IPS-18c (cell line): ENCODE data around the gene MAGEB17.

Experiments used
- H3K4me3 ChIP-seq: 2 replicates; pipeline ENCODE4 v1.7.0; 2013; ENCODE audit warnings: low read depth, mild to moderate bottlenecking, low read length, moderate library complexity; ENCODE audit not compliant: insufficient read depth
- H3K9me3 ChIP-seq: one replicate; pipeline ENCODE4 v1.6.1; 2013; ENCODE audit warnings: mild to moderate bottlenecking, low read length, moderate library complexity; ENCODE audit not compliant: control insufficient read depth, insufficient read depth

MAGEB17 gene

GRCh38 chrX:16167181-16167580 is at the start of gene MAGEB17:
TSS of gene MAGEB17 (plus strand) at chrX:16167481. CDS start at chrX:16170383, 2,902 bp downstream.
- H3K9me3 ChIP-seq = peaks cover 6% of the 10 kb centered on the region
- H3K4me3 ChIP-seq = no peak within 1 kb of the TSS

GRCh38 chrX:16119353-16120220 is 47.7 kb upstream of the MAGEB17 start:
- no peaks in the 10 kb centered on the region for H3K9me3 ChIP-seq
- H3K4me3 ChIP-seq = no peak overlapping the region

GRCh38 chrX:16120431-16120830 is 46.9 kb upstream of the MAGEB17 start:
- H3K4me3 ChIP-seq = no peak overlapping the region

DNA sequence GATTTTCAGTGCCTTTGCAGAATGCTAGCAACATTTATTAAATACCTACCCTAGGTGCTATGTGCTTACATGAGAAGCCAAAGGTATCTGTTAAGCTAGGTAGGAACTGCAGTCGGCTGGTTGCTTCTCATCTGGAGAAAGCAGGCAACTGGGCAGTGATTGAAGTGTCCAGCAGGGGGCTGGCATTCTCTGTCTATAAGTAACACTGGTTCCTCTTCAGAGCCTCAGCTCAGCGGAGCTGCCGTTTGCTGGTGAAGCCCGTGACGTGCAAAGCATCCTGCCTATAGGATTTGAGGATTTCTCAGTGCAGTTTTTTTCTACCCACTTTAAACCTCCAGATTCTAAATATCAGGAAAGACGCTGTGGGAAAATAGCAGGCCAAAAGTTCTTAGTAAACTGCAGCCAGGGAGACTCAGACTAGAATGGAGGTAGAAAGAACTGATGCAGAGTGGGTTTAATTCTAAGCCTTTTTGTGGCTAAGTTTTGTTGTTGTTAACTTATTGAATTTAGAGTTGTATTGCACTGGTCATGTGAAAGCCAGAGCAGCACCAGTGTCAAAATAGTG is 44.0 kb upstream of the MAGEB17 start, which contains the start of gene GRPR:
TSS of gene GRPR (plus strand) at position 344 of the 565 bp plus-strand sequence. CDS start 389 bp downstream, outside the sequence.
- Histone ChIP-seq H3K4me3 (peak within 1 kb of the TSS; percentile 68), H3K9me3 (no peaks in the 10 kb centered on the region)

More at GRCh38 chrX:16120431-16120830, 46.9 kb upstream of the MAGEB17 start:
- H3K9me3 ChIP-seq = no peaks in the 10 kb centered on the region

DNA sequence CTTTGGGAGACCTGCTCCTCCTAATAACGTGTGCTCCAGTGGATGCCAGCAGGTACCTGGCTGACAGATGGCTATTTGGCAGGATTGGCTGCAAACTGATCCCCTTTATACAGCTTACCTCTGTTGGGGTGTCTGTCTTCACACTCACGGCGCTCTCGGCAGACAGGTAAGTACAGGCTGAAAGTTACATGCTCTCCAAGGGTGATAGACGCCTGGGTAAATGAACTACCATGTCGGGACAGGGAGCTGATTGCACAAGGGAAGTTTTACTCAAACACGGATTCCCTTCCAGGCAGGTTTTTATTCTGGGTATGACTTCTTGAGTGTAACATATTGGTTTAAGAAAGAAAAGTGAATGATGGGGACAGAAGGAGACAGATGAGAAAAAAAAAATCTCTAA is 43.1 kb upstream of the MAGEB17 start:
- Histone ChIP-seq H3K9me3 (no peaks in the 10 kb centered on the region), H3K4me3 (peak overlapping the region; percentile 68)

DNA sequence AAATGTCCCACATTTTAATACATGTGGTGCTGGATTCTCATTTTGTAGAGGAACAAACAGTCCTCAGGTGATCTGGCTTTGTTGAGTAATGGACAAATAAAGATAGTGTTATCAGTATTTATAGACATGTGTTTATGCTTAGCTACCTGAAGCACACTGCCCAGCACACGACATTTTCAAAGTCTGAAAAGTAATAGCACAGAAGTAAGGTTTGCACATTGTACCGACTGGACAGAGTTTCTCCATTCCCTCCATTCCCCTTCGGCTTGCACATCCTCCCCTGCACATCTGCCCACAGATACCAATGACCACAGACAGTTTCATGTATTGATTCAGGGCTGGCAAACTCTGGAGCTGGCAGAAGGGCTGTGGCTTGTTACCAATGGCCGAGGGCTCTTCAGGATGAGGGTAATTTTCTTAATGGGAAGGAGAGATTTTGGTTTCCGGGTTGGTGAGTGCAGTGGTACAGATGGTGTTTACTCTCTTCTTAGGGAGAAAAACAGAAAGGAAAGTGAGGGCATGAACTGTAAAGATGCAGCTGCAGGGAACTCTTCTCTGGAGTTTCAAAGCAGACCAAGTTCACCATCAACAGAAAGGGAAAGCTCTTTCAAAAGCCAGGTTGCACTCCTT is 41.6 kb upstream of the MAGEB17 start:
- no peaks in the 10 kb centered on the region for H3K9me3 ChIP-seq
- peak overlapping the region; percentile 68 for H3K4me3 ChIP-seq

DNA sequence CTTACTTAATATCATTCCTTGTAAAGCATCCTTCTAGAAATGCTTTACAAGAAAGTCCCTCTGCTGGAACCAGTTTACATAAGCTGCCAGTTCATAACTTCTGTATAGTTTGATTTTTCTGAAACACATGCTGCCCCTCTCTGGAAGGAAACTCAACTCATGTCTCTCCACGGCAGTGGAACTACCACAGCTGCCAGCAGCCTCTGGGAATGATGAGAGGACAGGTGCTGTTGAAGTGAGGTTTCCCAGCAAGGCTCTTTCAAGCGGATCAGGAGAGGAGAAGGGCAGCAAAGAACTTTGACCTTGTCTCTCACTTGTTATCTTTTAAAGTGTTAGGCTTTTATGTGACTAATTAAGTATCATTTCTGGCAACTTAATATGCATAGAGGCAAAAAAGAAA is 36.6 kb upstream of the MAGEB17 start:
- H3K9me3 ChIP-seq = no peaks in the 10 kb centered on the region
- no peak overlapping the region; the same call in 1 of the 2 replicates for H3K4me3 ChIP-seq

DNA sequence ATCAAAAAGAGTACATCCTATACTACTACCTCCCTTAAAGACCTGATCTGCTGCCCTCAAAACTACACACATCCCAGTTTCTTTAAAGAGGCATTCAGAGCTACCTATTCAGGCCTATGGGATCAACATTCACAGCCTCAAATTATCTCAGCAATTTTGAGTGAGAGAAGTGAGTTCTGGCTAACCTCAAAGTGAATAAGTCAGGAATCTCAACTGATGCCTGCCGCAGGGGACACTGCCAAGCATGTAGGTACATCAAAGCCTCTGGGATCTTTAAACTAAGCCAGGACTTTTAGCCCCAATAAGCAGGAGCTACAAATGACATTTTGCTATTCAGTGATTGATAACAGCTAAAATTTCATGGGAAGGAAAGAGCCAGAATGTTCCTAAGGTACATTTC is 32.3 kb upstream of the MAGEB17 start:
- H3K4me3 ChIP-seq = no peak overlapping the region; the same call in 1 of the 2 replicates
- H3K9me3 ChIP-seq = no peaks in the 10 kb centered on the region

GRCh38 chrX:16136080-16136479 is 31.2 kb upstream of the MAGEB17 start:
- Histone ChIP-seq H3K4me3 (no peak overlapping the region), H3K9me3 (no peaks in the 10 kb centered on the region)

DNA sequence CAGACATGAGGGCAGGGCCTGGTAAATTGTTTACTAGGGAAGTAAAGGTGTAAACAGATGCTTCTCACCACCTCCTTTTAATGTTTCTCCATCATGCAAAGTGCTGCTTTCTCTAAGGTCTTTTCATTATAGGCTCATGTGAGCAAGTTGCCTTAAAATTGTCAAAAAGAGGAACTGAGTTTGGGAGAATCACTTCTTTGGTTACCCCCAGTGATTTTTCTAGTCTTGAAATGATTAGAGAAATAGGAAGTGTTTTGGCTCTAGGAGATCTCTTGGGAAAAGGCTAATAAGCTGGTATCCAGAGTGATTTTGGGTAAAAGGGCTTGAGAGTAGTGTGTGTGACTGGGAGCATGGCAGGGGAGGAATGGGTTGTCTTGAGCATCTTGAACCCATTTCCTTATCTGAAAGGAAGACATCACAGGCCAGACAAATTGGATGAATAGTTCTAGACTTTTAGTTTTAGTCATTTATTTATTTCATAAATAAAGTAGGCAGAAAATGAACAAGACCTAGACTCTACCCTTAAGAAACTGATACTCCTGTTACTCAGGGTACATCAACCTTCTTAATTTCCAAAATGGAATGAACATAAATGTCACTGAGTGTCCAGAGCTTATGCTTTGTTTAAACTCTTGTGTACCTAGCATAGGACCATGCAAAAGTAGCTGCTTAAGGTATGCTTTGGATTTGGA is 29.7 kb upstream of the MAGEB17 start:
- Histone ChIP-seq H3K9me3 (no peaks in the 10 kb centered on the region), H3K4me3 (no peak overlapping the region)

DNA sequence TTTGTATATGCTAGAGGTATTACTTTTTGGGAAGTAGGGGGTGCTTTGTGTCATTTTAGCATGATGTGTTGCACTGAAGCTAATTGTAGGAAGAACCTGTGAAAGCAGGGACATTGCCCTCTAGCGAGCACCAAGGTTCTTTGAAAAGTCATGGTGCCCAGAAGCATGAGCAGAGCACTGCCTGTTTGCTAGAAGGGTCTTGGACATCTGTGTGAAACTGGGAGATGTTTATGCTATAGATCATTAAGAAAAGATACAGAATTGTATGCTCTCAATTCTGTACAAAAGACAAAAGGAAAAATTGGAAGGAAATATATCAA is 29.2 kb upstream of the MAGEB17 start:
- H3K4me3 ChIP-seq = no peak overlapping the region
- no peaks in the 10 kb centered on the region for H3K9me3 ChIP-seq

GRCh38 chrX:16140448-16140847 is 26.8 kb upstream of the MAGEB17 start:
- Histone ChIP-seq H3K9me3 (no peaks in the 10 kb centered on the region), H3K4me3 (no peak overlapping the region)

- H3K9me3 ChIP-seq = no peaks in the 10 kb centered on the region
- H3K4me3 ChIP-seq = no peak overlapping the region
Measured at GRCh38 chrX:16140983-16141382, 26.3 kb upstream of the MAGEB17 start.

DNA sequence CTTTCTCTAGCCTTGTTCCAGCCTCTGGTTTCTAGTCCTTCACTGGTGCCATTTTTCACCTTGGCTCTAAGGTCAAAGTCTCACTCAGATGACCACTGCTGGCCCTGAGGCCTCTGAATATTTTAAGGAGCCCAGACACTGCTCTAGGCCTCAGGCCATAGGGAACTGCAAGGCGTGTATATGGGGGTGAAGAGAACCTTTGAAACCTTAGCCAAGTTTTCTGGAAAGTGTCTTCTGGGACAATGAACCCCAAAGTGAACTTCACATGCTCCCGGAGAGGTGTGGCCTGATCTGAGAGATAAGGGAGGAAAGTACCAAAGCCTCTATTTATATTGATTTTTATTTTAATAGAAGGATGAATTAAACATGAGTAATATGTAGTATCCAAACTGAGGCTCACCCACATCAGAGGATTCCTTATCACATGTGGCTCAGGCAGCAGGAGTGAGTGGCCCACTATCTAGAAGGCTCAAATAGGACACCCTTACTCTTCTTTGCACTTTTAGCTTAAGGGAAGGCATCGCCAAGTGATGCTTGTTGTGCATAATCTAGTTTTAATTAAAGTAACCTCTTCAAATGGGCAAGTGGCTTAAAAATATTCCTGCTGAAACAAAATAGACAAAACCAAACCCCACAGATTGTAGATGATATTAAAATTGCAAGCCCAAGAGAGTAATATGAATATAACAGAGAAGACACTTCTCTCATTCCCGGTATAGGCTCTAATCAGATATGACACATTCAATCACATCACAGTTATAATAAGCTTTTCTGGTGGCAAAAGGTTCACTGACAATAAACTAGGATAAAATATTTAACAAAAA is 25.6 kb upstream of the MAGEB17 start:
- H3K4me3 ChIP-seq = no peak overlapping the region
- H3K9me3 ChIP-seq = no peaks in the 10 kb centered on the region

DNA sequence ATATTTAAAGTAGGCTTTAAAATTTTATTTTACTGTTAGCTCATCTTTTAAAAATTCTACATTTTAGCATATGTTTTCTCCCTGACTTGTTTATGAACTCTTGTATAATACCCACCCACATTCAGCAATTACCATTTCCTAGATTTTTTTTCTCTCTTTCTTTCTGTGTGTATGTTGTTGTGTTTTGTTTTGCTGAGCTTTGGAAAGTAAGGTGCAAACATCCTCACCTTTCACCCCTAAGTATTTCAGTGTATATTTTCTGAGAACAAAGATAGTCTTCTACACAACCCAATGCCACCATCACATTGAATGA is 25.1 kb upstream of the MAGEB17 start:
- H3K4me3 ChIP-seq = no peak overlapping the region

DNA sequence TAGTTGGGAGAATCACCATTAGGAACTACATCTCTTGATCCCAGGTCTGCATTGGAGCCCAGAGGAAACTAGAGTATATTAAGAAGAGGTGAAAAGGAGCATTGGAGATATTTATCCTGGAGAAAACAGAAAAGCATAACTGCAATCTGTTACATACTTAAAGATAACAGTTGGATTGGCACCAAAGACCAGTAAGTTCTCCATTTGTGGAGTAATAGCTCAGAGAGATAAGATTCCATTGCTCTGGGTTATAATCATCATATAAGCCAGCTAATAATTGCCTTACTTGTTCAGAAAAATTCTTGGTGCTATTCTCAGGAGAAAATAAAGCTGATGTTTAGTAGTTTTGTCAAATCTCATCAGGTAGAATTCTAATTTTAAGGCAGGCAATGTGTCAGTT is 23.3 kb upstream of the MAGEB17 start:
- Histone ChIP-seq H3K4me3 (no peak overlapping the region), H3K9me3 (peaks cover 3% of the 10 kb centered on the region)

More for the DNA sequence above, 25.1 kb upstream of the MAGEB17 start:
- H3K9me3 ChIP-seq = no peaks in the 10 kb centered on the region

GRCh38 chrX:16144420-16144819 is 22.9 kb upstream of the MAGEB17 start:
- Histone ChIP-seq H3K4me3 (no peak overlapping the region), H3K9me3 (peaks cover 3% of the 10 kb centered on the region)
